Hindlimb muscle (tissue), 1 donor: ENCODE data around the gene CDC37. TPM values are rescaled to one million over a fixed set of nuclear protein-coding genes. Genes with fewer than 3 reads are reported as not detected.
A peak's percentile ranks its signal among the peaks of the same experiment; 100 is the strongest.
"Not testable (repeated sequence)": the region's sequence is repeated elsewhere in the genome, so short reads cannot be mapped to it uniquely, and the experiment has no call there.

Experiments used
- DNase-seq: peaks from one replicate; pipeline ENCODE4 v3.0.0-alpha.2; 2013
- polyA plus RNA-seq: library from polyadenylated mRNA; unstranded; fragments of 120-200 nt; gene quantifications from one replicate; pipeline ENCODE4 v1.2.1, GENCODE V29; 2013; ENCODE audit not compliant: insufficient read length

Gene CDC37
- polyA plus RNA-seq, 1 donor = 137 TPM

DNA sequence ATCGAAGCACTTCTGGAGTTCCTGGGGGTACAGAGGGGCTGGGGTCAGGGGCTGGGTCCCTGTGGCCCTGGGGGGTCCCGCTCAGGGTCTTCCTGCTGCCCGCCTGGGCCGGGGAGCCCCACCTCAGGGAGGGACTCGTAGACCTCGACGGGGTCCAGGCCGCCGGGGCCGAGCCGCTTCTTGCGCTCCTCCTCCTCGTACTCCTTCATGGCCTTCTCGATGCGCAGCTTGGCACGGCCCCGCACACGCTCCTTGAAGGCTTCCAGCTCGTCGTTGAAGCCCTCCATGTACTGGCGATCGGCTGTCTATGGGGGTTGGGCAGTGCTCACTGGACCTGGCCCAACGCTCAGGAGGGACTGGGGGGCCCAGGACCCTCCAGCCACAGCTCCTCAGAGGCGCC, 10.2 kb downstream of the CDC37 start:
- DNase-seq = no peak

GRCh38 chr19:10392120-10392519, 11.2 kb downstream of the CDC37 start:
- no peak for DNase-seq

- peak; percentile 46 for DNase-seq
Measured at GRCh38 chr19:10390652-10391286, 12.6 kb downstream of the CDC37 start.

DNA sequence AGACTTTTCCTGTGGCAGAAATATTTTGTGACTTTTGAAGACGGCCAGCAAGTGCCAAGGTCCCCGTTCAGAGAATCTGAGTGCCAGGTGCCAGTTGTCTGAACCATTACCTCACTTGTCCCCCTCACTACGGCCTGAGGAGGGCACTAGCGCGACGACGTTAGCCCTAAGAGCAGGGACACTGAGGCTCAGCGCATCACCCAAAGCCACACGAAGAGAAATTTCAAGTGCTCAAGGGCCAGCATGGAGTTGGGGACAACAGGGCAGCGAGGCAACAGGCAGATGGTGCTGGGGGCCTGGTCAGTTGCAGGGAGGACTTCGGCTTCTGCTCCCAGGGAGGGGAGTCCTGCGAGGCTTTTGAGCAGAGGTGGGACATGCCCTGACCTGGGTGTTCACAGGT, 13.5 kb downstream of the CDC37 start:
- DNase-seq = no peak

DNA sequence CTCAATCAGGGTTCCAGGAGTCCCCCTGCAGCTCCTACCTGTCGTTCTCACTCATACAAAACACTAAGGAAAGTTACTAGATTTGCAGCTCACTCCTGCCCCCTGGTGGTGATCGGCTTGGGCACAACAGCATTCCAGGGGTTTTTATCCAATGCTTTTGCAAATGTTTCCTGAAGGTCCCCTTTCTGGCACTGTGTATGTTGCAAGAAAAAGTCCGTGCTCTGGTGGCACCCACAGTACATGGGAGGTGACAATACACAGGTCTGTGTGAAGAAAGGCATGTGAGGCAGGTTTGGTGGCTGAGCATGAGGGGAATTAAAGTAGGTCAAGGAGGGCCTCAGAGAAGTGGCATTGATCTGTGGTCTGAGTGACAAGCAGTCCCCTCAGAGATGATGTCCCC, 14.4 kb downstream of the CDC37 start:
- DNase-seq = peak; percentile 79

GRCh38 chr19:10384580-10384979, 18.8 kb downstream of the CDC37 start:
- no peak for DNase-seq

- not testable (repeated sequence) for DNase-seq
Measured at GRCh38 chr19:10383223-10383499, 20.2 kb downstream of the CDC37 start.

DNA sequence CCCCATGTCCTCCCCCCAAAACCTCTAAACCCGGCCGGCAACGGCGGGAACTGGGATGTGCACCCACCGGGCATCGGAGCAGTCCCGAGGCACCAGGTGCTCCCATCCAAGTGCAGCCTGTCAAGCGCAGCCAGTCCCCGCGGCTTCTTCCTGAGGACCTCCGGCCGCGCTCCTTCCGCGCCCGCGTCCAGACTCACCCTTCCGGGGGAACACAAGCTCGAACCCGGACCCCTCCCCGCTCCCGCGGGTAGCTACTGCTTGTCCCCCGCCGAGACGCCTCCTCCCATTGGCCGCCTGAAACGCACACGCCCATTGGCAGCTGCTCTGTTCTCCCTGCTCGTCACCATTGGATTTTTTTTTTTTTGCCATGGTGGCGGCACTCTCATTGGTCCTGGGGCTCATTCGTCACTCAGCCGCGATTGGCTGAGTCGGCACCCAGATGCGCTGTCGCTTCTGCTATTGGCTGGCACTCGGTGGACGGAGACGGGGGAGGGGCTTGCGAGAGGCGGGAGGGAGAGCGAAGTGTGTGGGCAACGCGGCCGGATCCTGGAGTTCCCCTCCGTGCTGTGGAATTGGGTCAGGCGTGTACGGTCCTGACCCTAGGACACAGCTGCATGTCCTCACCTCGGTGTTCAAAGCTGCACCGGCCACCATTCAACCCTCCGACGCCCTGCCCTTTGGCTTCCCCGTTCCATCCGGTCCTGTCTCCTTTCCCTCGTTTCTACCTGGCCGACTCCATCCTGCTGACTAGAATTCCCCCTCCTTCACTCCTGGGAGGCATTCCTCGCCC, 22.8 kb downstream of the CDC37 start, which contains the start of gene TYK2:
Gene TYK2 (minus strand): TSS at position 260 of the 790 bp plus-strand sequence. CDS start 2,166 bp downstream, outside the sequence.
- peak; percentile 99 for DNase-seq

DNA sequence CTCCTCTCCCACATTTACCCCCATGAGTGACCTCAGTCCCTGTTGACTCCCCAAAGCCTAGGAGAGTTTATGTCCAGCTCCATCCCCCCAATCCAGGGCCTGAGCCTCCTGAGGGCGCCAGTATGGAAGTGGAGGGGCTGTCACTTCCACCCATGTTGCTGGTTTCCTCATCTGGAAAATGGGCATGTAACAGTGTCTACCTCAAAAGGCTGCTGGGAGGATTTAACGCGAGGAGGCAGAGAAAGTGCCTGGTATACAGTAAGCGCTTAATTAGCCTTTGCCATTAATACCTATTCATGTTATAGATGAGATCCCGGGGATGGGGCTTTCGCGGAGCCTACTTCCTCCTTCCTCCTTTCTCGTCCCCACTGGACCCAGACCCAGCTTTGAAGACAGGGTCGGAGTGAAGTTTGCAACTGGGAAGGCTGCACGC, 23.4 kb downstream of the CDC37 start:
- no peak for DNase-seq

DNA sequence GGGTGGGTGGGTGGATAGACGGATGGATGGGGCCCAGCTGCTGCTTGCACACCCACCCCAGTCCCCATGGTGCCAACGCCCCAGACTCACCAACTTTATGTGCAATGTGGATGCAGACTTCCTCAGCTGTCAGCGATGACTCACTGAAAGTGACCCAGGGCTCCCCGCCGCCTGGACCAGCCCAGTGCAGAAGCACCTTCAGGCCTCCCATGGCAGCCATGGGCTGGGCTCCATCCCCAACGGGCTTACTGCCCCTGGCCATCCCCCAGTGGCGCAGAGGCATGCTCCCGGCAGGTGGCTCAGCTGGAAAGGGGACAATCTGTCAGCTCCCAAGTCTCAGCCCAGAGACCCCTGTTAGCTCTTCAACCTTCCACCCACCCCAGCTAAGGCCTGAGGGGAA, 25.2 kb downstream of the CDC37 start:
- DNase-seq = no peak

GRCh38 chr19:10377140-10377640, 26.2 kb downstream of the CDC37 start:
- not testable (repeated sequence) for DNase-seq

GRCh38 chr19:10374931-10375330, 28.4 kb downstream of the CDC37 start:
- no peak for DNase-seq

GRCh38 chr19:10372690-10373089, 30.7 kb downstream of the CDC37 start:
- DNase-seq = no peak

DNA sequence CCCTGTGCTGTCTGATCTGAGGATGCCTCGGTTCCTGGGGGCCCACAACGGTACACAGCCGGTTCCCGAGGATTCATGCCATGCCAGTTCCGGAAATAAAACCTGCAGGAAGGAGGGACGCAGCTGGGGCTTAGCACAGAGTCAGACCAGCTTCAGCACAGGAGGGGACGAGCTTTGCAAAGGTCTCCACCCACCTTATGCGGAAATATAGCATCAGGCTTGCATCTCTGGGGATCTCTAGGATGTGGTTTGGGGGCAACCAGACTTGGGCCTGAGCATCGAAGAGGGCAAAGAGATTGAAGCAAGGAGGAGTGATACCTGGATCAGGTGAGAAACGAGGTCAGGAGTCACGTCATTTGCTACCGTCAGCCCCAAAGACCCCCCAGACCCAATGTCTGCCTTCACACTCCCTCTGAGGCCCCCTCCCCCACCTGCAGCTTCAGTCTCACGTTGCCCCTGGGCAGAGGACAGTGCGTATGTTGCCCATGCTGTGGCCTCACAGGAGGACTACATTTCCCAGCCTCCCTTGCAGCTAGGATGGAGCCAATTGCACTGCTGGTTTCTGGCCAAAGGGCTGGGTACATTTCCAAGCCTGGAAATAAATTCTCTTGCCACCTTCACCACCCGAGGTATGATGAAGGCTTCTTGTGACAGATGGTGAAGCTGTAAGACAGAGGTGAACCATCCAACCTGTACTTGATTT, 35.1 kb downstream of the CDC37 start:
- DNase-seq = no peak

DNA sequence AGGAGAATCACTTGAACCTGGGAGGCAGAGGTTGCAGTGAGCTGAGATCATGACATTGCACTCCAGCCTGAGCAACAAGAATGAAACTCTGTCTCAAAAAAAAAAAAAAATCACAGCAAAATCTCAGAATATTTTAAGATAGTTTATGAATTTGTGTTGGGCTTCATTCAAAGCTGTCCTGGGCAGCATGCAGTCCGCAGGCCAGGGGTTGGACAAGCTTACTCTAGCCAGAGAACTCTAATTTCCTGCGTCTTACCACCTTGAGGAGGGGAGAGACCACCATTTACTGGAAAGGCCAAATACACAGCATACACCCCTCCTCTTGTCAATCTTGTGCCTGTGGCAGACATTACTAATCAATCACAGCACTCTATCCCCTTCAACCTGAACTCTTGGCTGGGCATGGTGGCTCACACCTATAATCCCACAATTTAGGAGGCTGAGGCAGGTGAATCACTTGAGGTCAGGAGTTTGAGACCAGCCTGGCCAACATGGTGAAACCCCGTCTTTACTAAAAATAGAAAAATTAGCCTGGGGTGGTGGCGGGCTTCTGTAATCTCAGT, 36.3 kb downstream of the CDC37 start:
- not testable (repeated sequence) for DNase-seq

- no peak for DNase-seq
Measured at GRCh38 chr19:10365518-10365917, 37.8 kb downstream of the CDC37 start.

DNA sequence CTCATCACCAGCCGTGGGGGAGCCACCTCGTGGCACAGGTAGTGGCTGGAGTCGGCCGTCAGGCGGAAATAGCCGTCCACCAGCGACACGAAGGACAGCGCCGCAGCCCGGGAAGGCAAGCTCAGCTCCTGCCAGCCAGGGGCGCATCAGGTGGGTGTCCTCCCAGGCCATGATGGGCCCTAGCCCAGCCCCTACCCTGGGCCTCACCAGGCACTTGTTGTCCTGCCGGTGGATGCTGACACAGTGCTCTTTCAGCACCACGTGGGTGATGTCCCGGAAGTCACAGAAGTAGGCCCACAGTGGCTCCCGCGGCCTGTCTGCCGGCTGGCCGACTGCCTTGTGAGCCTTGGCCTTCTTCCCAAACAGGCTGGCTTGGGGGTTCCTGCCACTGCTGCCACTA, 38.7 kb downstream of the CDC37 start:
- DNase-seq = no peak

DNA sequence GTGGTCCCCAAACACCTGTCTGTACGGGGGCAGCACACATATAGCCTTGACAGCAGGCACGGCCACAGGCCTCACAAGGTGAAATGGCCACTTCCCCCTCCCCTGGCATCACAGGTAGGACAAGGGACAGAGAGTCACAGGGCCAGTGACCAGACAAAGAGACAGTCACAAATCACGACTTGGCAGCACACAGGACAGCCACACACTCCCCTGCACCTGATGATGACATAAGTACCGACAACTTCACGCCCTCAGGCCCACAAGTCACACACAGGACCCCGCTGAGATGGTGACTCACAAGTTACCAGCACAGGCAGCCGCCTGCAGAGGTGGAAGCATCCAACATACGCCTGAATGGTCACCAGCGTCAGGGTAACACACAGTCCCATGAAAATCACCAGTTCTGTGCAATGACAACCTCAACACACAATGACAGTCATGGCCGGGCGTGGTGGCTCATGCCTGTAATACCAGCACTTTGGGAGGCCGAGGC, 39.5 kb downstream of the CDC37 start:
- DNase-seq = no peak

GRCh38 chr19:10362259-10362658, 41.1 kb downstream of the CDC37 start:
- no peak for DNase-seq

GRCh38 chr19:10361569-10362011, 41.8 kb downstream of the CDC37 start:
- DNase-seq = no peak

GRCh38 chr19:10356431-10356830, 46.9 kb downstream of the CDC37 start:
- no peak for DNase-seq

- no peak for DNase-seq
Measured at GRCh38 chr19:10353793-10354391, 49.5 kb downstream of the CDC37 start.
